Endothelial cell of umbilical vein (primary cell): ENCODE data around the gene GNAZ. TPM values are rescaled to one million over a fixed set of nuclear protein-coding genes. Genes with fewer than 3 reads are reported as not detected.

Experiments
- BruUV-seq: library from RNA; stranded (reverse); fragments of 400-500 nt; replicated peaks from 2 replicates; lab custom pipeline; 2021; lab: Mats Ljungman, UMichigan
- CTCF ChIA-PET: fragments of 300-600, 350-600 bp; sonication (Branson Sonifier 250); formaldehyde crosslinking; loops from one replicate; lab custom pipeline; 2021; ENCODE audit warnings: antibody characterized with exemption, inconsistent platforms; lab: Charles Lee
- POLR2A ChIA-PET: fragments of 300-600, 350-600 bp; sonication (Branson Sonifier 250); formaldehyde crosslinking; loops from one replicate; lab custom pipeline; 2021; ENCODE audit warnings: antibody characterized with exemption, inconsistent platforms; lab: Charles Lee
- DNase-seq: peaks from one replicate; pipeline ENCODE4 v3.0.0-alpha.2; 2011; ENCODE audit warnings: low read depth, low spot score
- FAIRE-seq: peaks from 2 replicates; lab custom pipeline; 2011; peaks lifted over from hg19 to GRCh38; lab: Jason Lieb, UNC
- H2AFZ ChIP-seq: 2 replicates; pipeline ENCODE4 v1.6.0; 2012; ENCODE audit warnings: low read depth, low read length, control low read depth, inconsistent platforms
- H3K27ac ChIP-seq: 2 replicates; pipeline ENCODE4 v1.5.1; 2011; ENCODE audit warnings: low read depth, mild to moderate bottlenecking, control low read depth, low read length, moderate library complexity; ENCODE audit not compliant: insufficient read depth
- H3K27me3 ChIP-seq, 2 experiments: 2 replicates each; pipeline versions ENCODE4 v1.6.0 to v1.6.1; 2011; ENCODE audit warnings: low read length in 2 of 2, mixed read lengths in 1 of 2; ENCODE audit not compliant: control insufficient read depth in 2 of 2, insufficient read depth in 2 of 2
- H3K36me3 ChIP-seq, 2 experiments: 2 replicates in 1 of 2; 3 replicates in 1 of 2; pipeline ENCODE4 v1.5.1; 2011; ENCODE audit warnings: low read length in 2 of 2, mild to moderate bottlenecking in 1 of 2, moderate library complexity in 1 of 2; ENCODE audit not compliant: control insufficient read depth in 2 of 2, insufficient read depth in 2 of 2; ENCODE audit errors: extremely low read depth in 1 of 2
- H3K4me1 ChIP-seq: 3 replicates; pipeline ENCODE4 v1.5.1; 2011; ENCODE audit warnings: mild to moderate bottlenecking, low read length; ENCODE audit not compliant: control insufficient read depth, insufficient read depth; ENCODE audit errors: extremely low read depth
- H3K4me2 ChIP-seq: 2 replicates; pipeline ENCODE4 v1.6.1; 2011; ENCODE audit warnings: low read length, control low read depth, mixed read lengths; ENCODE audit not compliant: insufficient read depth
- H3K4me3 ChIP-seq, 3 experiments: fragments of 200-600 bp in 1 of 3; sonication (generic), shearing (Covaris generic) in 1 of 3; replicated peaks in 1 of 3; 2 replicates each; pipeline ENCODE4 v1.5.1; 2011 to 2016; ENCODE audit warnings: control low read depth in 3 of 3, low read length in 3 of 3, mild to moderate bottlenecking in 2 of 3, inconsistent platforms in 1 of 3, low read depth in 1 of 3, moderate library complexity in 1 of 3; ENCODE audit not compliant: insufficient read depth in 1 of 3
- H3K79me2 ChIP-seq: 2 replicates; pipeline ENCODE4 v1.6.0; 2012; ENCODE audit warnings: low read length, inconsistent platforms; ENCODE audit not compliant: control insufficient read depth, insufficient read depth
- H3K9ac ChIP-seq: replicated peaks from 2 replicates; pipeline ENCODE3; 2011; ENCODE audit warnings: low read length, control low read depth; ENCODE audit not compliant: insufficient read depth; ENCODE audit errors: extremely low read depth
- H3K9me1 ChIP-seq: replicated peaks from 3 replicates; pipeline ENCODE4 v1.6.0; 2011; ENCODE audit warnings: mild to moderate bottlenecking, low read length; ENCODE audit not compliant: control insufficient read depth, insufficient read depth; ENCODE audit errors: extremely low read depth
- H3K9me3 ChIP-seq: replicated peaks from 2 replicates; pipeline ENCODE4 v1.5.1; 2012; ENCODE audit warnings: low read length, inconsistent platforms; ENCODE audit not compliant: control insufficient read depth, insufficient read depth
- H4K20me1 ChIP-seq: replicated peaks from 2 replicates; pipeline ENCODE3; 2011; ENCODE audit warnings: mild to moderate bottlenecking, low read length; ENCODE audit not compliant: control insufficient read depth, insufficient read depth; ENCODE audit errors: extremely low read depth
- EZH2 ChIP-seq: IDR thresholded peaks from 2 replicates; pipeline ENCODE4 v1.6.1; 2012; ENCODE audit warnings: borderline replicate concordance, low read depth, mild to moderate bottlenecking, moderate library complexity, low read length, inconsistent platforms; ENCODE audit not compliant: severe bottlenecking
- FOS ChIP-seq: IDR thresholded peaks from 2 replicates; pipeline ENCODE4 v1.6.1; 2011; ENCODE audit warnings: mild to moderate bottlenecking, low read length, moderate library complexity, borderline replicate concordance; ENCODE audit not compliant: insufficient read depth
- GATA2 ChIP-seq: IDR thresholded peaks from 2 replicates; pipeline ENCODE4 v1.7.0; 2011; ENCODE audit warnings: low read depth, mild to moderate bottlenecking, moderate library complexity, mixed read lengths, low read length; ENCODE audit not compliant: insufficient read length, insufficient read depth
- JUN ChIP-seq: IDR thresholded peaks from 2 replicates; pipeline ENCODE4 v1.6.1; 2011; ENCODE audit warnings: borderline replicate concordance, low read depth; ENCODE audit not compliant: insufficient read length, insufficient read depth
- MYC ChIP-seq: IDR thresholded peaks from one replicate; pipeline ENCODE4 v1.6.1; 2011; ENCODE audit warnings: mild to moderate bottlenecking, low read depth, low read length
- POLR2A ChIP-seq: IDR thresholded peaks from 2 replicates; pipeline ENCODE4 v1.6.1; 2012; ENCODE audit warnings: low read depth, mild to moderate bottlenecking, control low read depth, low read length
- POLR2AphosphoS5 ChIP-seq: IDR thresholded peaks from 2 replicates; pipeline ENCODE4 v1.6.1; 2012; ENCODE audit warnings: low read depth, mild to moderate bottlenecking, control low read depth, low read length, moderate library complexity; ENCODE audit not compliant: insufficient read depth
- dilution Hi-C: fragments of 300-500 bp; cut with MboI; formaldehyde crosslinking; loops from one replicate; pipeline ENCODE4 v1.15.0; 2019; ENCODE audit warnings: low sequenced_read_pairs; ENCODE audit not compliant: extremely low pct_ligation_motif_present
- intact Hi-C: fragments of 100-400 bp; cut with micrococcal nuclease; formaldehyde crosslinking; loops from one replicate; pipeline ENCODE4 v1.10.0; 2022
- polyA plus RNA-seq, 4 experiments: library from polyadenylated mRNA; depleted of rRNA in 3 of 4; stranded (reverse) in 3 of 4; unstranded in 1 of 4; fragments of >200 nt; gene quantifications; 2 replicates each; pipeline versions ENCODE4 v1.2.1 to v1.2.3, GENCODE V29; 2011 to 2012; ENCODE audit warnings: missing spikeins in 1 of 4
- total RNA-seq: library from RNA; stranded (reverse); gene quantifications from 2 replicates; pipeline ENCODE4 v1.2.3, GENCODE V29; 2021
- TF ChIP-seq, protein P1 (sequence below): IDR thresholded peaks from 2 replicates; pipeline ENCODE4 v1.6.1; 2011; ENCODE audit not compliant: insufficient read depth, insufficient read length
- TF ChIP-seq, protein P2 (sequence below), 2 donors: IDR thresholded peaks; 1 replicate in 1 of 2; 2 replicates in 1 of 2; pipeline ENCODE4 v1.5.1; 2011; ENCODE audit warnings: low read length in 2 of 2, mild to moderate bottlenecking in 2 of 2, moderate library complexity in 2 of 2, control low read depth in 1 of 2, inconsistent platforms in 1 of 2, low read depth in 1 of 2; ENCODE audit not compliant: insufficient read depth in 1 of 2; ENCODE audit errors: extremely low read depth in 1 of 2

GNAZ gene
- total and polyA plus RNA-seq, 2 donors (not counting 3 experiments of a cell fraction or from before 2014, with no cell fraction given), result 0.44 to 0.86 TPM

DNA sequence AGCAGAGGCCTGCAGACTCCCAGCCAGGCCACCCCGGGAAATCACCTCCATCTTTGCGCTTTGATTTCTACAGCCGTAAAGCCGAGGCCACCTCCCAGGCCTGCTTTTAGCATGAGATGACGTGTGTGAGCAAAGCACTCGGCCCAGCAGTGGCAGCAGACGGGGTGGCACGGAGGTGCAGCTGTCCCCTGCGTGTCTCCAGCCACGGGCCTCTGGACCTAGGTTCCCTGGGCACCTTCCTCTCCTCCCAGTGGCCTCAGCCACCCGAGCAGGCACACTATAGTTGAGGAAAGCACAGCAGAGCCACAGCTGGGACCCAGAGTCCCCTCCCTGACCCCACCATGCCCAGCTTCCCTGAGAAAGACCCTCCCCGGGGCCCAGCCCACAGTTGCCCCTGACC, 15.9 kb downstream of the GNAZ start:
- no peaks in the 10 kb centered on the region for H3K79me2 ChIP-seq
- intact Hi-C loops, result no loop called here
- BruUV-seq, result no TSS peak

DNA sequence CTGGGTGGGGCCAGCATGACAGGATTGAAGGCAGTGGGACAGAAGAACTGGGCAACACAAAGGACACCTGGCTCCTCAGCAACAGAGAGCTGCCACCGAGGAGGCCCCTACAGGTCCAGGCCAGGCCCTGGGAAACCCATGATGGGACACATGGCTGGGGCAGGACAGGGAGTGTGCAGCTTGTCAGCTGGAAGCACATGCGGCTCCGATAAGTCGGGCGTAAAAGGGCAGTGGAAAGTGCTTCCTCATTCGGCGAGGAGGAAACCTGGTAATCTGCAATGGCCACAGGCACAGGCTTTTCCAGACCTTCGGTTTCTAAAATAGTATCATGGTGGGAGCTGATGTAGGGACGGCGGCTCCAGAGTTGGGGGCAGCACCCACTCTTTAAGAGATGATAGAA, 16.5 kb downstream of the GNAZ start:
- intact Hi-C loops (no loop called here), dilution Hi-C loops (no loop called here)
- Histone ChIP-seq H3K4me3 (no peak overlapping the region), H3K9ac (no peak overlapping the region), H3K4me1 (no peaks in the 10 kb centered on the region), H3K9me1 (no peaks in the 10 kb centered on the region), H4K20me1 (no peaks in the 10 kb centered on the region), H3K27me3 (no peaks in the 10 kb centered on the region), H3K9me3 (no peaks in the 10 kb centered on the region), H2AFZ (no peak overlapping the region), H3K4me2 (no peak overlapping the region), H3K79me2 (no peaks in the 10 kb centered on the region), H3K27ac (no peak overlapping the region), H3K36me3 (no peaks in the 10 kb centered on the region)
- ChIA-PET POLR2A (no interaction called here), CTCF (no interaction called here)
- no peak for FAIRE-seq
- TF ChIP-seq EZH2 (no peak), GATA2 (no peak), POLR2AphosphoS5 (no peak), JUN (no peak), MYC (no peak), FOS (no peak), POLR2A (no peak)
- TF ChIP-seq, protein P1, sequence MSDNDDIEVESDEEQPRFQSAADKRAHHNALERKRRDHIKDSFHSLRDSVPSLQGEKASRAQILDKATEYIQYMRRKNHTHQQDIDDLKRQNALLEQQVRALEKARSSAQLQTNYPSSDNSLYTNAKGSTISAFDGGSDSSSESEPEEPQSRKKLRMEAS, result no peak
- TF ChIP-seq, protein P2, sequence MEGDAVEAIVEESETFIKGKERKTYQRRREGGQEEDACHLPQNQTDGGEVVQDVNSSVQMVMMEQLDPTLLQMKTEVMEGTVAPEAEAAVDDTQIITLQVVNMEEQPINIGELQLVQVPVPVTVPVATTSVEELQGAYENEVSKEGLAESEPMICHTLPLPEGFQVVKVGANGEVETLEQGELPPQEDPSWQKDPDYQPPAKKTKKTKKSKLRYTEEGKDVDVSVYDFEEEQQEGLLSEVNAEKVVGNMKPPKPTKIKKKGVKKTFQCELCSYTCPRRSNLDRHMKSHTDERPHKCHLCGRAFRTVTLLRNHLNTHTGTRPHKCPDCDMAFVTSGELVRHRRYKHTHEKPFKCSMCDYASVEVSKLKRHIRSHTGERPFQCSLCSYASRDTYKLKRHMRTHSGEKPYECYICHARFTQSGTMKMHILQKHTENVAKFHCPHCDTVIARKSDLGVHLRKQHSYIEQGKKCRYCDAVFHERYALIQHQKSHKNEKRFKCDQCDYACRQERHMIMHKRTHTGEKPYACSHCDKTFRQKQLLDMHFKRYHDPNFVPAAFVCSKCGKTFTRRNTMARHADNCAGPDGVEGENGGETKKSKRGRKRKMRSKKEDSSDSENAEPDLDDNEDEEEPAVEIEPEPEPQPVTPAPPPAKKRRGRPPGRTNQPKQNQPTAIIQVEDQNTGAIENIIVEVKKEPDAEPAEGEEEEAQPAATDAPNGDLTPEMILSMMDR (IDR thresholded peaks at IDR 0.05; ENCODE audit: extremely low read depth in 1 of 2, insufficient read depth in 1 of 2, low read depth in 1 of 2, low read length in 2 of 2), result no peak
- no TSS peak for BruUV-seq
- no peak for DNase-seq

More for the DNA sequence above, 15.9 kb downstream of the GNAZ start:
- TF ChIP-seq, protein P2 (IDR thresholded peaks at IDR 0.05; ENCODE audit: extremely low read depth in 1 of 2, insufficient read depth in 1 of 2, low read depth in 1 of 2, low read length in 2 of 2), result no peak
- TF ChIP-seq, protein P1, result no peak
- no peak for TF ChIP-seq GATA2
- no peak for TF ChIP-seq EZH2
- TF ChIP-seq POLR2AphosphoS5, result no peak
- Histone ChIP-seq H2AFZ (no peak overlapping the region), H3K27ac (no peak overlapping the region), H4K20me1 (no peaks in the 10 kb centered on the region), H3K9me1 (no peaks in the 10 kb centered on the region), H3K4me1 (no peaks in the 10 kb centered on the region), H3K9me3 (no peaks in the 10 kb centered on the region), H3K9ac (no peak overlapping the region), H3K4me3 (no peak overlapping the region), H3K4me2 (no peak overlapping the region), H3K36me3 (no peaks in the 10 kb centered on the region), H3K27me3 (no peaks in the 10 kb centered on the region)
- dilution Hi-C loops, result no loop called here
- POLR2A ChIA-PET, result no interaction called here
- CTCF ChIA-PET, result no interaction called here
- DNase-seq (no peak), FAIRE-seq (no peak)
